Mesenchymal stem cell (in vitro differentiated cells and primary cell): ENCODE data around the gene NFATC2.
A peak's percentile ranks its signal among the peaks of the same experiment; 100 is the strongest.

Source experiments
- DNase-seq: peaks from one replicate; pipeline ENCODE4 v3.0.0-alpha.2; 2013
- H2AFZ ChIP-seq: one replicate; pipeline ENCODE4 v1.6.1; 2013; ENCODE audit warnings: low read depth, mild to moderate bottlenecking, control low read depth, inconsistent platforms, low read length, moderate library complexity
- H2AK5ac ChIP-seq: 2 replicates; pipeline ENCODE4 v1.6.1; 2013; ENCODE audit warnings: low read length, moderate library complexity, mild to moderate bottlenecking, inconsistent platforms; ENCODE audit not compliant: severe bottlenecking
- H2BK120ac ChIP-seq: one replicate; pipeline ENCODE4 v1.6.1; 2013; ENCODE audit warnings: low read depth, mild to moderate bottlenecking, inconsistent platforms, low read length, moderate library complexity
- H2BK12ac ChIP-seq, 2 experiments: one replicate each; pipeline ENCODE4 v1.6.1; 2013; ENCODE audit warnings: inconsistent platforms in 2 of 2, low read length in 2 of 2, mild to moderate bottlenecking in 2 of 2, moderate library complexity in 2 of 2, control low read depth in 1 of 2
- H2BK15ac ChIP-seq: one replicate; pipeline ENCODE4 v1.6.1; 2013; ENCODE audit warnings: mild to moderate bottlenecking, low read depth, inconsistent platforms; ENCODE audit not compliant: poor library complexity, severe bottlenecking
- H2BK5ac ChIP-seq: 2 replicates; pipeline ENCODE4 v1.6.1; 2013; ENCODE audit warnings: low read depth, mild to moderate bottlenecking, low read length, control low read depth, inconsistent platforms; ENCODE audit not compliant: poor library complexity, severe bottlenecking
- H3K14ac ChIP-seq, 2 experiments: one replicate each; pipeline ENCODE4 v1.6.1; 2013; ENCODE audit warnings: inconsistent platforms in 2 of 2, low read length in 2 of 2, control low read depth in 1 of 2, mild to moderate bottlenecking in 1 of 2, moderate library complexity in 1 of 2
- H3K18ac ChIP-seq, 2 experiments: one replicate each; pipeline ENCODE4 v1.6.1; 2013; ENCODE audit warnings: inconsistent platforms in 2 of 2, low read length in 2 of 2, control low read depth in 1 of 2, low read depth in 1 of 2, mild to moderate bottlenecking in 1 of 2
- H3K23ac ChIP-seq, 2 experiments: one replicate each; pipeline ENCODE4 v1.6.1; 2013; ENCODE audit warnings: inconsistent platforms in 2 of 2, low read length in 2 of 2, mild to moderate bottlenecking in 2 of 2, moderate library complexity in 2 of 2, control low read depth in 1 of 2
- H3K27ac ChIP-seq: 2 replicates; pipeline ENCODE4 v1.5.1; 2013; ENCODE audit warnings: mild to moderate bottlenecking, moderate library complexity, low read length, control low read depth, inconsistent platforms; ENCODE audit not compliant: poor library complexity, severe bottlenecking
- H3K27me3 ChIP-seq, 2 experiments: 2 replicates each; pipeline versions ENCODE4 v1.6.1 to v1.7.0; 2013; ENCODE audit warnings: low read length in 2 of 2, mild to moderate bottlenecking in 2 of 2, moderate library complexity in 2 of 2, control low read depth in 1 of 2, inconsistent platforms in 1 of 2; ENCODE audit not compliant: control insufficient read depth in 1 of 2, insufficient read depth in 1 of 2
- H3K36me3 ChIP-seq, 2 experiments: 2 replicates each; pipeline versions ENCODE4 v1.6.1 to v1.7.0; 2013; ENCODE audit warnings: low read length in 2 of 2, control low read depth in 1 of 2, inconsistent platforms in 1 of 2, low read depth in 1 of 2, mild to moderate bottlenecking in 1 of 2; ENCODE audit not compliant: insufficient read depth in 2 of 2, control insufficient read depth in 1 of 2
- H3K4ac ChIP-seq, 2 experiments: one replicate each; pipeline ENCODE4 v1.6.1; 2013; ENCODE audit warnings: inconsistent platforms in 2 of 2, low read length in 2 of 2, mild to moderate bottlenecking in 2 of 2, moderate library complexity in 2 of 2, control low read depth in 1 of 2, low read depth in 1 of 2
- H3K4me1 ChIP-seq: 2 replicates; pipeline ENCODE4 v1.6.1; 2013; ENCODE audit warnings: low read depth, low read length, control low read depth; ENCODE audit not compliant: control insufficient read depth, insufficient read depth
- H3K4me2 ChIP-seq: 2 replicates; pipeline ENCODE4 v1.6.1; 2013; ENCODE audit warnings: low read length, mild to moderate bottlenecking, inconsistent platforms; ENCODE audit not compliant: poor library complexity, severe bottlenecking
- H3K4me3 ChIP-seq, 2 experiments: 2 replicates each; pipeline versions ENCODE4 v1.5.1 to v1.7.0; 2013; ENCODE audit warnings: low read length in 2 of 2, mild to moderate bottlenecking in 2 of 2, control low read depth in 1 of 2, low read depth in 1 of 2; ENCODE audit not compliant: insufficient read depth in 1 of 2
- H3K79me1 ChIP-seq: replicated peaks from 2 replicates; pipeline ENCODE4 v1.6.1; 2013; ENCODE audit warnings: mild to moderate bottlenecking, control low read depth, low read length, inconsistent platforms; ENCODE audit not compliant: poor library complexity, severe bottlenecking
- H3K9ac ChIP-seq: 2 replicates; pipeline ENCODE4 v1.7.0; 2013; ENCODE audit warnings: mild to moderate bottlenecking, low read length, moderate library complexity
- H3K9me3 ChIP-seq: 2 replicates; pipeline ENCODE4 v1.7.0; 2013; ENCODE audit warnings: mild to moderate bottlenecking, low read length; ENCODE audit not compliant: control insufficient read depth
- H4K8ac ChIP-seq: one replicate; pipeline ENCODE4 v1.6.1; 2013; ENCODE audit warnings: inconsistent platforms, mild to moderate bottlenecking, low read length, moderate library complexity
- H4K91ac ChIP-seq: one replicate; pipeline ENCODE4 v1.6.1; 2013; ENCODE audit warnings: mild to moderate bottlenecking, low read length, inconsistent platforms
- WGBS: methylation state at CpG from one replicate; pipeline ENCODE4 v1.1.7; 2013; ENCODE audit warnings: mixed read lengths; 5-methylcytosine and 5-hydroxymethylcytosine counted together

The NFATC2 gene

DNA sequence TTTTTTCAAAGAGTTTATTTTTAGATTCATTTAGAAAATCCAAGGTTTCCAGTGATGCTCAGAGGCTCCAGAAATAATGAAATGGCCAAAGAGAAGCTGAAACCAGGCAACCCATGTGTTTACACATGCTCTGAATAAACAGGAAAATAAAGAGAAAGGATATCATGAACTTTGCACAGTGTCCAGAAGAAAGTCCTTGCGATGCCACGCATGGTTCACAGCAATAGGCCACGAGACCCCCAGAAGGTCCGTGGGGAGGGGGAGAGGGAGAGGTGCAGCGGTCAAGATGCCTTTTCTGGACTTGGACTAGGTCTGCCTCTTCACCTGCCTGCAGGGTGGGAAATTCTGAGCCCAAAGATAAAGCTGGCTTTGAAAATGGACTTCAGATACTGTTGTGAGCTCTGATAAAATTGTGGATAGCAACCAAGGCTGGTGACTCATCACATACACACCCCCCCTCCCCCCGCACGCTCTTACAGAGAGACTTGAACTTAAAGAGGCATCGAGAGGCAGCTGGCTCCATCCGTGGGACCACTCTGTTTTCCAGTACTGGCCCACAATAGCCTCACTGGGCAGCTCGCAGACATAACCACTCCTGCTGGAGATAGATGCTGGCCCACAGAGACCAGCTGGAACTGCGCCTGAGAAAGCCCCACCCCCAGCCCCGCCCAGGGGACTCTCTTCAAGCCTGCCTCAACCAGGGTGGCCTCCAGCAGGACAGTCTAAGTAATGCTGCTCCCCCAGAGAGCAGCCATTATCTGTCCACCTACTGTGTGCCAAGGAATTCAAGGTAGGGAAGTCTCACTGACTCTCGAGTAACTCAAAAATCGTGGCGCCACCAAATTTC, 21.2 kb upstream of the NFATC2 start:
- H3K27me3 ChIP-seq, result peaks cover 22 to 26% of the 10 kb centered on the region in 2 experiments
- no peak overlapping the region for H4K91ac ChIP-seq
- H2AFZ ChIP-seq, result no peak overlapping the region
- peak overlapping the region; percentile 97 for H3K9ac ChIP-seq
- no peaks in the 10 kb centered on the region for H3K36me3 ChIP-seq
- peak overlapping the region; percentile 65 for H4K8ac ChIP-seq
- H3K14ac ChIP-seq, result peak overlapping the region in 1 of 2 experiments; percentile 83
- no peaks in the 10 kb centered on the region for H3K79me1 ChIP-seq
- H3K4me2 ChIP-seq, result peak overlapping the region; percentile 99
- peak overlapping the region; percentile 75 to 77 for H3K18ac ChIP-seq
- H2BK15ac ChIP-seq, result no peak overlapping the region
- no peaks in the 10 kb centered on the region for H3K9me3 ChIP-seq
- H3K4ac ChIP-seq, result peak overlapping the region in 1 of 2 experiments; percentile 91
- DNase-seq, result peak; percentile 98
- peak overlapping the region in 1 of 2 experiments; percentile 90 for H2BK12ac ChIP-seq
- no peak overlapping the region for H2AK5ac ChIP-seq
- H2BK5ac ChIP-seq, result no peak overlapping the region
- peaks cover 22% of the 10 kb centered on the region for H3K4me1 ChIP-seq
- no peak overlapping the region for H3K23ac ChIP-seq
- peak overlapping the region in 1 of 2 experiments; percentile 81 for H3K4me3 ChIP-seq
- no peak overlapping the region for H3K27ac ChIP-seq
- H2BK120ac ChIP-seq, result no peak overlapping the region
- 23% methylated on average over 15 of the region's 15 CpGs for WGBS

DNA sequence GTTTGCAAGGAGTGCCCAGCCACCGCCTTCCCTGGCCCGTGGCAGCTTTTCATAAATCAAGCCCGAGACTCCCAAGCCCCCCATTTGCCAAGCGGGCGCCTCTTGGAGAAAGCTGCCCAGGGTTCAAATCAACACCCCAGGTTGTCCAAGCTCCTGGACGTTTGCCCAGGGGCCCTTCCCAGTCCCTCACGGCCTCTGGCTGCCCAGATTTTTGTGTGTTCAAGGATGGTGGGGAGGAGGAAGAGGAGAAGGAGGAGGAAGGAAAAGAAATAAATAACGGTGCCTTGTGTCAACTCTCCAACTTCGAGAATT, 20.6 kb upstream of the NFATC2 start:
- H2BK120ac ChIP-seq, result peak overlapping the region; percentile 61
- H3K23ac ChIP-seq, result no peak overlapping the region

DNA sequence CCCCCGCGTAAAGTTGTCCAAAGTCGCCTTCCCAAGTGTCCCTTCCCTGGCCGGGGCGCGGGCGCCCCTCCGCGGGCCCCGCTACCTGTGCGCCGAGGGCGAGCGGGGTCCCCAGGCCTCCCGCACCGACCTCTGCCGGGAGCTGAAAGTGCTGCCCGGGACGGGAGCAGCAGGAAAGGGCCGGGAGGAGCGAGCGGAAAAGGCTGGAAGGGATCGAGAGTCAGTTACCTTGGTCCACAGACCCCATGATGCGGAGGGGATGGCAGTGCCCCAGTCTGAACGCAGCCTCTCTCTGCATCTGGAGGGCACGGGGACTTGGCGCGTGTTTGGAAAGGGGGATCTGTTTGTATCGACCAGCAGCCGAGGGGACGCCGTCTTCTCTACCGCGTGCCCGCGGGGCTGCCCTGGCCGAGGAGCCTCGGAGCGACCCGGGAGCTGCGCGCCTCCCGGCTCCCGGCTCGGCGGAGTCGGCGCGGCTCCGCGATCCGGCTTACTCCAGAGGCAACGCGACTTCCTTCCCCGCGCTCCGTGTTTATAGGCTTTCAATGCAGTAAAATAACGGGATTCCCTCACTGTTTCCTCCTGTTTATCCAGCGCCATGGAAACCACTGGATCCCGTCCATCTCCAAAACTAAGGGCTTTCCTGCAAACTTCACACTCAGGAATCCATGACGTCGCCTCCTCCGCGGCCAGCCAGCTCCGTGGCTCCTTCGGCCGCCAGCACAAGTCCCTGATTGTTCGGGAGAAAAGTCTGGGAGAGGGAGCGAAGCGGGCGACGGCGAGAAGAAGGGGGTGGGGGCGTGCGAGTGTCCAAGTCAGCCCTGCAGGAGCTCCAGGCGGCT, 20.0 kb upstream of the NFATC2 start:
- H2AK5ac ChIP-seq, result no peak overlapping the region
- H3K9me3 ChIP-seq, result no peaks in the 10 kb centered on the region
- WGBS, result 1% methylated on average over 70 of the region's 76 CpGs
- H3K27me3 ChIP-seq, result peaks cover 22 to 23% of the 10 kb centered on the region in 2 experiments
- peak overlapping the region; percentile 61 for H2BK120ac ChIP-seq
- H3K4me3 ChIP-seq, result peak overlapping the region; percentile 50 to 81
- H3K9ac ChIP-seq, result peak overlapping the region; percentile 97
- H3K4me2 ChIP-seq, result peak overlapping the region; percentile 99
- H3K79me1 ChIP-seq, result no peaks in the 10 kb centered on the region
- peak; percentile 98 for DNase-seq
- H3K14ac ChIP-seq, result no peak overlapping the region
- peaks cover 22% of the 10 kb centered on the region for H3K4me1 ChIP-seq
- no peak overlapping the region for H4K91ac ChIP-seq
- peak overlapping the region; percentile 75 for H2BK15ac ChIP-seq
- H3K23ac ChIP-seq, result peak overlapping the region in 1 of 2 experiments; percentile 79
- peak overlapping the region; percentile 69 for H4K8ac ChIP-seq
- peak overlapping the region in 1 of 2 experiments; percentile 27 for H2BK12ac ChIP-seq
- H3K18ac ChIP-seq, result peak overlapping the region; percentile 34 to 58
- H2AFZ ChIP-seq, result peak overlapping the region; percentile 84
- no peak overlapping the region for H2BK5ac ChIP-seq
- H3K36me3 ChIP-seq, result no peaks in the 10 kb centered on the region
- H3K4ac ChIP-seq, result peak overlapping the region in 1 of 2 experiments; percentile 61
- no peak overlapping the region for H3K27ac ChIP-seq

More for the DNA sequence above, 20.6 kb upstream of the NFATC2 start:
- WGBS, result 5% methylated on average over 5 of the region's 9 CpGs
- Histone ChIP-seq H3K27ac (no peak overlapping the region), H2AFZ (no peak overlapping the region), H3K4me2 (peak overlapping the region; percentile 99), H2AK5ac (no peak overlapping the region), H3K27me3 (peaks cover 22 to 24% of the 10 kb centered on the region in 2 experiments), H3K18ac (peak overlapping the region; percentile 34 to 52), H2BK15ac (peak overlapping the region; percentile 75), H3K36me3 (no peaks in the 10 kb centered on the region), H4K8ac (peak overlapping the region; percentile 69), H2BK12ac (no peak overlapping the region), H3K4me3 (peak overlapping the region; percentile 50 to 81), H2BK5ac (no peak overlapping the region), H3K79me1 (no peaks in the 10 kb centered on the region), H3K4me1 (peaks cover 22% of the 10 kb centered on the region), H3K14ac (no peak overlapping the region), H4K91ac (no peak overlapping the region), H3K9ac (peak overlapping the region; percentile 97), H3K9me3 (no peaks in the 10 kb centered on the region), H3K4ac (peak overlapping the region in 1 of 2 experiments; percentile 61)
- DNase-seq, result no peak

DNA sequence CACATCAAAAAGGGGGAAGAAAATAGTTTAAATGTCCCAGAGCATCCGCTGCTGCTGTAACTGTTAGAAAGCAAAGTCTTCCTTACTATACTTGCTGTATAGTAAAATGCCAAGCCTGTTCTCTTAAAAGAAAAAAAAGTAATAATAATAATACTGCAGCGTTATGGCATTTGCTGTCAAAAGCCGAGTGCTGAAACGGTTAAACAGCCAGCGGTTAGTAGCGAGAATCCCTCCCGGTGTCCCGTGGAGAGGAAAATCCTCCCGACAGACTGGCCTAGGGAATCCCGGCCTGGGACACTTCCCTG, 19.5 kb upstream of the NFATC2 start:
- Histone ChIP-seq H3K4ac (no peak overlapping the region), H2BK5ac (no peak overlapping the region), H2AK5ac (no peak overlapping the region), H3K9me3 (no peaks in the 10 kb centered on the region), H4K91ac (no peak overlapping the region), H2AFZ (peak overlapping the region; percentile 84), H3K4me3 (peak overlapping the region; percentile 50 to 81), H3K14ac (no peak overlapping the region), H2BK12ac (no peak overlapping the region), H4K8ac (no peak overlapping the region), H3K79me1 (no peaks in the 10 kb centered on the region), H3K18ac (no peak overlapping the region), H3K4me1 (peaks cover 22% of the 10 kb centered on the region), H2BK15ac (peak overlapping the region; percentile 55), H3K27me3 (peaks cover 22 to 23% of the 10 kb centered on the region in 2 experiments), H3K36me3 (no peaks in the 10 kb centered on the region), H3K23ac (no peak overlapping the region), H2BK120ac (no peak overlapping the region), H3K9ac (peak overlapping the region; percentile 97), H3K27ac (no peak overlapping the region), H3K4me2 (peak overlapping the region; percentile 99)
- DNase-seq, result no peak
- WGBS, result 0% methylated on average over 9 of the region's 10 CpGs
